GM21515 (cell line): Measurements from ENCODE around the gene PCDHGB5.
"Not testable (repeated sequence)": the region's sequence is repeated elsewhere in the genome, so short reads cannot be mapped to it uniquely, and the experiment has no call there.

Experiments
- ATAC-seq: cut with Tn5 transposase; IDR thresholded peaks from one replicate; pipeline ENCODE4 v1.9.1; 2021; ENCODE audit not compliant: unreplicated experiment

The PCDHGB5 gene

GRCh38 chr5:141409598-141410306 is 12.0 kb downstream of the PCDHGB5 start:
- ATAC-seq: no peak

GRCh38 chr5:141411575-141411974 is 13.8 kb downstream of the PCDHGB5 start:
- no peak for ATAC-seq

- peak; percentile 62 for ATAC-seq
Observed at GRCh38 chr5:141412854-141413539, 15.2 kb downstream of the PCDHGB5 start, which contains the start of gene PCDHGA10. Gene PCDHGA10, plus strand, starts transcription at chr5:141412987. Its CDS starts 189 bp downstream, at chr5:141413176.

- no peak for ATAC-seq
Observed at GRCh38 chr5:141413540-141414069, 15.9 kb downstream of the PCDHGB5 start.

- not testable (repeated sequence) for ATAC-seq
Observed at GRCh38 chr5:141414548-141415274, 17.0 kb downstream of the PCDHGB5 start.

- ATAC-seq: not testable (repeated sequence)
Observed at GRCh38 chr5:141415275-141415618, 17.5 kb downstream of the PCDHGB5 start.

- ATAC-seq: peak; percentile 82
Observed at GRCh38 chr5:141417494-141418172, 19.9 kb downstream of the PCDHGB5 start, which contains the start of gene PCDHGB7. Gene PCDHGB7, plus strand, starts transcription at chr5:141417677. Its CDS starts 183 bp downstream, at chr5:141417860.

- no peak for ATAC-seq
Observed at GRCh38 chr5:141419074-141419880, 21.5 kb downstream of the PCDHGB5 start.

GRCh38 chr5:141420855-141421488 is 23.2 kb downstream of the PCDHGB5 start, which contains the start of gene PCDHGA11:
Gene PCDHGA11, plus strand, starts transcription at chr5:141421051. Its CDS starts 177 bp downstream, at chr5:141421228.
- peak; percentile 46 for ATAC-seq

- ATAC-seq: no peak
Observed at GRCh38 chr5:141421489-141421855, 23.7 kb downstream of the PCDHGB5 start.

GRCh38 chr5:141422742-141423291 is 25.1 kb downstream of the PCDHGB5 start:
- ATAC-seq: no peak

- no peak for ATAC-seq
Observed at GRCh38 chr5:141427783-141428426, 30.2 kb downstream of the PCDHGB5 start.

- ATAC-seq: peak; percentile 88
Observed at GRCh38 chr5:141430332-141431113, 32.8 kb downstream of the PCDHGB5 start, which contains the start of gene PCDHGA12. Gene PCDHGA12, plus strand, starts transcription at chr5:141430507. Its CDS starts 253 bp downstream, at chr5:141430760.

- peak; percentile 44 for ATAC-seq
Observed at GRCh38 chr5:141431286-141431685, 33.5 kb downstream of the PCDHGB5 start.

GRCh38 chr5:141432308-141432707 is 34.6 kb downstream of the PCDHGB5 start:
- not testable (repeated sequence) for ATAC-seq

GRCh38 chr5:141432726-141433125 is 35.0 kb downstream of the PCDHGB5 start:
- ATAC-seq: not testable (repeated sequence)

GRCh38 chr5:141434006-141434405 is 36.3 kb downstream of the PCDHGB5 start:
- ATAC-seq: no peak

GRCh38 chr5:141437221-141437620 is 39.5 kb downstream of the PCDHGB5 start:
- no peak for ATAC-seq
